T-helper 1 cell treated with Interleukin-12 subunit alpha and Interleukin-12 subunit beta and Interleukin-4 antibody, amounts not matched to agents 30 μg/mL and 1 μg/mL, for 36 hours (primary cell): ENCODE data around the gene TMEM11.

Experiments
- H3K27ac Mint-ChIP-seq: one replicate; pipeline ENCODE4 v1.8.0; 2021; ENCODE audit warnings: mild to moderate bottlenecking, mixed read lengths
- H3K27me3 Mint-ChIP-seq: one replicate; pipeline ENCODE4 v1.8.0; 2021; ENCODE audit warnings: low read depth, mixed read lengths
- H3K36me3 Mint-ChIP-seq: one replicate; pipeline ENCODE4 v1.8.0; 2021; ENCODE audit warnings: low read depth, mixed read lengths
- H3K4me1 Mint-ChIP-seq: one replicate; pipeline ENCODE4 v1.8.0; 2021; ENCODE audit warnings: low read depth, mixed read lengths
- H3K4me3 Mint-ChIP-seq: one replicate; pipeline ENCODE4 v1.8.0; 2021; ENCODE audit warnings: mild to moderate bottlenecking, moderate library complexity, mixed read lengths
- H3K9me3 Mint-ChIP-seq: one replicate; pipeline ENCODE4 v1.8.0; 2021; ENCODE audit warnings: mixed read lengths

The TMEM11 gene

DNA sequence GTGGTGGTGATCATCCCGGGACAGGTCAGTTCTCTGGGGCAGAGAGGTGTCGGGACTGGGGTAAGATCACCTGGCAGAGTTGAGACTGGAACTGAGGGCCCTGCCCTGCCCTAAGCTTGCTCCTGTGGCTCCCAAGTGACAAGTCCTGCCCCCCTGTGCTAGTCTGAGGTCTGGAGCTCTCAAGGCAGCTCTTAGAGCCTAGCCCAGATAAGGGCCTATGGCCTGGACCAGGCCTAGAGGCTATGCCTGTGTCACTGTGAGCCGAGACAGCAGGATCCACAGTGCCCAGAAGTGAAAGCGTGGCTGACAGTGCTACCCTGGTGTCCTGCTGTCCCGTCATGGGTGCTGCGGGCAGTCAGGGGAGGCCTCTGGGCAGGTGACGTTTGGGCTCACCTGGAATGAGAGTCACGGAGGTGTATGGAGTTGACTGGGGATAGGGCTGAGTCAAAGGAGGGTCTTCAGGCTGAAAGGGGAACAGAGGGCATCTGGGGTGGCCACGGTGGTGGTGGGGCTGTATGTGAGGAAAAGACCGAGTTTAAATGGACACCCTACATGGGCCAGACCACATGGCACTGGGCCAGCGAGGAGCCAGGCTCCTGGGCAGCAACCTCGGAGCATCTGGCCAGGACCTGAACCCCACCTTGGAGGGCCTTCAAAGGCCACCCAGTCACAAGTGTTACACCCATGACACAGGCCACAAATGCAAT lies 33.7 kb upstream of the TMEM11 start:
- Mint-ChIP-seq H3K4me1 (peaks cover 3% of the 10 kb centered on the region), H3K27me3 (peaks cover 16% of the 10 kb centered on the region), H3K4me3 (no peak overlapping the region), H3K9me3 (no peaks in the 10 kb centered on the region), H3K36me3 (no peaks in the 10 kb centered on the region), H3K27ac (no peak overlapping the region)

DNA sequence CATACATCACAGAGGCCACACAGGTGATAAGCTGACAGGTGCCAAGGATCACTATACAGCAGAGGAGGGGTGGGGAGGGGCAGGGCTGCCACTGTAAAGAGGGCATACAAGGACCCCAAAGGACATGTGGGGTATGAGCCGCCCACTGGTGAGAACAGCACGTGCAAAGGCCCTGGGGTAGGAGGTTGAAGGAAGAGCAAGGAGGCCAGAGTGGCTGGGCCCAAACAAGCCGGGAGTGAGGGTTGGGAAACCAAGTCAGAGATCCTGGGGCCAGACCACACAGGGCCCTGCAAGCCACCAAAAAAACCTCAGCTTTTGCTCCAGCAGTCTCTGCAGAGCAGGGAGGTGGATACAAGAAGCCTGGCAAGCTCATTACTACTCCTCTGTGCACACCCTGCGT lies 32.7 kb upstream of the TMEM11 start:
- H3K4me3 Mint-ChIP-seq: no peak overlapping the region
- H3K36me3 Mint-ChIP-seq: no peaks in the 10 kb centered on the region
- H3K27me3 Mint-ChIP-seq: peaks cover 8% of the 10 kb centered on the region
- no peak overlapping the region for H3K27ac Mint-ChIP-seq
- no peaks in the 10 kb centered on the region for H3K9me3 Mint-ChIP-seq
- peaks cover 3% of the 10 kb centered on the region for H3K4me1 Mint-ChIP-seq

DNA sequence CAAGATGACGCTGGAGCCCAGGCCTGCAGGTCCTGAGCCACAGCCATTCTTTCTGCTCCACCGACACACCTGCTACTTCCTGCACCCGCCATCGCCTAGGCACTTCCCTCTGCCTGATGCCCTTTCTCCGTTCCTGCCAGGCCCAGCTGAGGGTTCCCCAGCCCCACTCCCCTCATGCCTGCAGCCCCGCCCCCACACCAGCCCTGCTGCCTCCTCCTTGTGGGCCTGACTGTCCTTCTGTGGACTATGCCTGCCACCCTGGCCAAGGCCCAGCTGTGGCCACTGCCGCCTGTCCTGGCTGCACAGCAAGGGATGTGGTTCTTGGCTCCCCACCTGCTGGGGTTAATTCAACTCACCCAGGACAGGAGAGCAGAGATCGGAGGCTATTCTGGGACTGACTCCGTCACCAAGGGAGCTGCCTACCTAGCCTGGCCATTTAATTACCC lies 31.7 kb upstream of the TMEM11 start:
- H3K27ac Mint-ChIP-seq: no peak overlapping the region
- H3K4me3 Mint-ChIP-seq: no peak overlapping the region
- peaks cover 3% of the 10 kb centered on the region for H3K4me1 Mint-ChIP-seq
- no peaks in the 10 kb centered on the region for H3K9me3 Mint-ChIP-seq
- peaks cover 4% of the 10 kb centered on the region for H3K27me3 Mint-ChIP-seq
- H3K36me3 Mint-ChIP-seq: no peaks in the 10 kb centered on the region

DNA sequence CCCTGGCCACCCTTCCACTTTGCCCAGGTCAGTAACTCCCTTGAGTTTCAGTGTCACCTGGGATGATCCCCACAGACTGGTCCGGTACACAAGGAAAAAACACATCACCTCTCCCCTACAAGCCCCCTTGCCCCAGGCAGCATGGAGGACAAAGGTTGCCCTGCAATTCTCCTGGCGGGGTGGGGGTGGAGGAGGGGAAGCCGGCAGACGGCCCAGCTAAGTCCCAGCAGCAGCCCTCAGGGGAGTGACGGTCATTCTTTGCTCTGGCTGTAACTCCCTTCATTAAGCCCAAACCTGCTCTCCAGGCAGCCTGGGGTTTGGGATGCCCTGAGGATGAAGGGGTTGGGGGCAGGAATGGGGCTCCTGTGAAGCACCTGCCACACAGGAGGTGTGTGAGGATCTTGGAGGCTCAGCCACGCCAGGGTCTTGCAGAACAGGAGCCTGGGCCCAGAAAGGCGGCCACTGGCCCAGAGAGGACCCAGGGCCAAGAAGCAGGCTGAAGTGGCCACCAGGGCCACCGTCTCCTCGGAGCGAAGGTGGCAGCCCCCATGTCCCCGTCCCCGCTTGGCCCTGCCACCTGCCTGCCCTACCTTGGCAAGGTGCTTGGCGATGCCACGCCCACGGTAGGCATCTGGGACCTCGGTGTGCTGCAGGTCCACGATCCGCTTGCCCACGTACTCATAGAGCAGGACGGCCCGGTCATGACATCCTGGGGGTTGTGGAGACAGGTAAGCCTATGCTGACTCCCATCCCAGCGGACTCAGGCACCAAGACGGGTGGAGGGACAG lies 29.7 kb upstream of the TMEM11 start:
- no peak overlapping the region for H3K4me3 Mint-ChIP-seq
- H3K9me3 Mint-ChIP-seq: no peaks in the 10 kb centered on the region
- H3K27ac Mint-ChIP-seq: no peak overlapping the region
- H3K4me1 Mint-ChIP-seq: no peaks in the 10 kb centered on the region
- no peaks in the 10 kb centered on the region for H3K36me3 Mint-ChIP-seq
- no peaks in the 10 kb centered on the region for H3K27me3 Mint-ChIP-seq

DNA sequence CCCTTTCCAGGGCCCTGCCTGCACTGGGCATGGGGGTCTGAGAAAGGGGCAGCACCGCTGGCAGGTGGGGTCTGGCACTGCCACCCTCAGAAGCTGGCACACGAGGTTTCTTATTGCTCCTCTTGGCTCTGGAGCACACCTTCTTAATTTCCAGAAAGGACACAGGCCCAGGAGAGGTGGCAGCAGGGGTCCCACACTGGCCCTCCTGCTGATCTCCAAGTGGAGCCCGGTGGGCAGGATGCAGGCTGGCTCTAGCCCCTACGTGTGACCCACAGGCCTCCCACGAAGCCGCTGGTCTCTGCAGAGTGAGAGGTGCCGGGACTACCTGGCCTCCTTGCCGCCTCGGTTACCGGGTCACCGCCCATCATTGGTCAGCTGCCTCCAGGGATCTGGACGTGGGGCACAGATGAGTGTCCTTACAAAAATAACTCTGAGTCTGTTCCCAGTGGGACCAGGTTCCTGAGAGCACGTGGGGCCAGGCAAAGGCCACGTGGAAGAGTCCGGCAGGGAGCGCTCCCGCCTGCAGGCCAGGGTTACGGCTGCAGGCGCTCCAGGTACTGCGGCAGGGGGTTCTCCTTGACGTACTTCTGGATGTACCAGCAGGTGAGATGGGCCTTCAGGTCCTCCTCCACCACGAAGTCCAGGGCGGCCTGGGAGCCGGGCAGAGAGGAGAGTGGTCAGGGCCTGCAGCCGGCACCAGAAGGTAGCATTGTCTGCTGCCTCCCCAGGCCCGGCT lies 29.0 kb upstream of the TMEM11 start:
- H3K4me3 Mint-ChIP-seq: no peak overlapping the region
- no peaks in the 10 kb centered on the region for H3K4me1 Mint-ChIP-seq
- H3K27me3 Mint-ChIP-seq: no peaks in the 10 kb centered on the region
- no peak overlapping the region for H3K27ac Mint-ChIP-seq
- H3K9me3 Mint-ChIP-seq: no peaks in the 10 kb centered on the region
- no peaks in the 10 kb centered on the region for H3K36me3 Mint-ChIP-seq

DNA sequence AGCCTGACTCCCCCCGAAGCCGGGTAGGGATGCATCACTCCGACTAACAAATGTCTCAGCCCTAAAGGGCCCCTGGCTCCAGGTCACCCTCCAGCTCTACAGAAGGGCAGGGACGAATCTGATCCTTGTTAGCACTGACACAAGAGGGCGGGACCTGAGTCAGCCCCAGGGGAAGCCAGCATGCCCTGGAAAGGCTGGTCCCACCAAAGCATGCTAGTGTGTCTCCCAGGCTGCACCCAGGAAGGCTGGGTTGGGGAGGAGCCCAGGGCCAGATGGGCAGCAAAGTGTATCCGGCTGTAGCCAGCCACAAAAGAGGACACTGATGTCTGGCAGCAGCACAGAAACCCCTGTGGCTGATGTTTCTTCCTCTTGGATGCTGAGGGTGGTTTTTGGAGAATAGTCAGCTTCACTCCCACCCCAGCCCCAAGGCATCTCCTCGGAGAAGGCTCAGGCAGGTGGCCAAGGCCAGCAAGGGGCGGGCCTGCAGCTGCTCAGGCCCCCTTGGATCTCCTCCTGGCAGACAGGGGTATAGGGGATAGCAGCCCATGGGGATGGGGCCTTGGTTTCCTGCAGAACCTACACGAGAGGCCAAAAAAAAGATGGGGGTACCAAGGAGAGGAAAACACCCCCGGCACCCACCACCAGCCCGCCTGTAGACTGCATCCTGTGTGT lies 28.2 kb upstream of the TMEM11 start:
- Mint-ChIP-seq H3K27me3 (no peaks in the 10 kb centered on the region), H3K9me3 (no peaks in the 10 kb centered on the region), H3K36me3 (no peaks in the 10 kb centered on the region), H3K4me1 (no peaks in the 10 kb centered on the region), H3K27ac (no peak overlapping the region), H3K4me3 (no peak overlapping the region)

DNA sequence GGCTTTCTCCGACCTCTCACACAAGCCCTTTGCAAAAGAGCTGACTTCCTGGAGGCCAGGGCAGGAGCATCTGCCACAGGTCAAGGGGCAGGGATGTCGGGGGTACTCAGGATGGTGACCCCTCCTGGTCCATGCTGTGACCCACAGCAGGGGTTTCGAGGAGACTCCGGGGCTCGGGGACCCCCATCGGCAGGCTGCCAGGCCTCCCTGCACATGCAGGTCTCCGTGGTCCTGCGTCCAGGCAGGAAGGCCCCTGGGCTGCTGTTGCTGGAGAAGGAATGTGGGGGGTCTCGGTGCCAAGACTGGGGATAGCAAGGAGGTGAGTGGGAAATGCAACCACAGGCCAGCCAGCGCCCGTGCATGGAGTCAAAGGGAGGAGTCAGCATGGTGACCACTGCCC lies 27.6 kb upstream of the TMEM11 start:
- Mint-ChIP-seq H3K4me1 (no peaks in the 10 kb centered on the region), H3K4me3 (no peak overlapping the region), H3K36me3 (no peaks in the 10 kb centered on the region), H3K9me3 (no peaks in the 10 kb centered on the region), H3K27ac (no peak overlapping the region), H3K27me3 (no peaks in the 10 kb centered on the region)

DNA sequence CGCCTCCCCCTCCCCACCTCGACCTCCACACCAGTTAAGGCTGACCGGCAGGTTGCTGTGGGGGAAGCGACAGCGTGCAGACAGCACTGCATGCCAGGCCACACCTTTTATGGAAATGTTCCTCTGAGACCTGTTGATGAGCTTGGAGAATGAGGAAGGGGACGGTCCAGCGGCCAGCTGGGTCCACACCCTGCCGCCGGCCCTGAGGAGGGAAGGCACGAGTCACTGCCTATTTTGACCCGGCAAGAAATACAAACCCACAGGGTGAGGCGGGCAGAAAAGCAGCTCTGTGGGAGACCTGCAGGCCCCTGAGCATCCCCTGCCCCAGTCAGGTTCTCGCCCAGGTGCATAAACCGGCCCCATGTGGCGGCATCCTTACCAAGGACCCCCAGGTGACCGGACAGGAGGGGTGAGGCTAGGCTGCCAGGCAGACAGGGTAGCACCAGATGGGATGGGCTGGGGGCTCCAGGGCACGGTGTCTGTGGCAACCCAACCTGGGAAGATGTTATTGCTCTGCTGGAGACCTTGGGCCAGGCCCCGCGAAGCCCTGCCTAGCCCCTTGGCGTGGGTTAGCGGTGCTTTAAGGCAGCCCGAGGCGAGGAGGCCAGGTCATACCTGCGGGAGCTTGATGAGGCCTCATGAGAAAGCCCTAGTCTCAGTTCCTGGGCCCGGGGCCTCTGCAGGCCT lies 26.6 kb upstream of the TMEM11 start:
- Mint-ChIP-seq H3K27me3 (no peaks in the 10 kb centered on the region), H3K9me3 (no peaks in the 10 kb centered on the region), H3K4me3 (no peak overlapping the region), H3K36me3 (no peaks in the 10 kb centered on the region), H3K4me1 (no peaks in the 10 kb centered on the region), H3K27ac (no peak overlapping the region)

DNA sequence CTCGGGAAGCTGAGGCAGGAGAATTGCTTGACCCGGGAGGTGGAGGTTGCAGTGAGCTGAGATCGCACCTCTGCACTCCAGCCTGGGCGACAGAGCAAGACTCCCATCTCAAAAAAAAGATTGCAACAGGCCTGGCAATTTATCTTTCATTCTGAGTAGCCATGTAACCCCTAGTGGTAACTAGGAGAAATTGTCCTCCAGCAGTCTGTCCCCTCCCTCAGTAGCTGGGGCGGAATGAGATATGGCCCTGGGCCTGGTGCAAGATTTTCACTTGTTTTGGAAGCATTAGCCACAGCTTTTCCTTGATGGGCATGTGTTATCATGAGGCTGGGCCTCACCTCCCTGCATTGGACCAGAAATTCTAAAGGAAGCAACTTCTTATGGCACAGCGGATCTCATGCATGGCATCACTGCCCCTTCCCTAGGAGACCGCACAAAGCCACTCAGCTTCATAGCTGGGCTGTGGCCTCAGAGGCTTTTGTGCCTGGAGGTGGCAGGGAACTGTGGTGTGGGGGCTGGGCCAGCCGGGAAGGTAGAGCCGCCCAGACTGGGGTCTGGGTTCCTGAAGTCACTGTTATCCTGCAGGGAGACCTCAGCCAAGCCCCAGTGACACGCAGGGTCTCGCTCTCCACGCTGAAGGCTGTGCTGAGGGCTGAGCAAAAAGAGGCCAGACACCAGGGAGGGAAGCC lies 25.9 kb upstream of the TMEM11 start:
- H3K36me3 Mint-ChIP-seq: no peaks in the 10 kb centered on the region
- no peak overlapping the region for H3K4me3 Mint-ChIP-seq
- H3K9me3 Mint-ChIP-seq: no peaks in the 10 kb centered on the region
- H3K4me1 Mint-ChIP-seq: no peaks in the 10 kb centered on the region
- H3K27ac Mint-ChIP-seq: no peak overlapping the region
- H3K27me3 Mint-ChIP-seq: no peaks in the 10 kb centered on the region

DNA sequence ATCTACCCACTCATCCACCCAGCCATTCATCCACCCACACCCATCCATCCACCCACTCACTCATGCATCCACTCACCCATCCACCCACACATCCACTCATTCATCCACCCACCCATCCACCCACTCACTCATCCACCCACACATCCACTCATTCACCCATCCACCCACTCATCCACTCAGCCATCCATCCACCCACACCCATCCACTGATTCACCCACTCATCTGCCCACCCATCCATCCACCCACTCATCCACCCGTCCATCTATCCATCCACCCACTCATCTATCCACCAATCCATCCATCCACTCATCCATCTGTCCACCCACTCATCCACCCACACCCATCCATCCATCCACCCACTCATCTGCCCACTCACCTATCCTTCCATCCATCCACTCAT lies 22.0 kb upstream of the TMEM11 start:
- Mint-ChIP-seq H3K9me3 (peaks cover 6% of the 10 kb centered on the region), H3K4me3 (no peak overlapping the region), H3K36me3 (peaks cover 5% of the 10 kb centered on the region), H3K4me1 (no peaks in the 10 kb centered on the region), H3K27ac (peak overlapping the region; percentile 26), H3K27me3 (no peaks in the 10 kb centered on the region)

DNA sequence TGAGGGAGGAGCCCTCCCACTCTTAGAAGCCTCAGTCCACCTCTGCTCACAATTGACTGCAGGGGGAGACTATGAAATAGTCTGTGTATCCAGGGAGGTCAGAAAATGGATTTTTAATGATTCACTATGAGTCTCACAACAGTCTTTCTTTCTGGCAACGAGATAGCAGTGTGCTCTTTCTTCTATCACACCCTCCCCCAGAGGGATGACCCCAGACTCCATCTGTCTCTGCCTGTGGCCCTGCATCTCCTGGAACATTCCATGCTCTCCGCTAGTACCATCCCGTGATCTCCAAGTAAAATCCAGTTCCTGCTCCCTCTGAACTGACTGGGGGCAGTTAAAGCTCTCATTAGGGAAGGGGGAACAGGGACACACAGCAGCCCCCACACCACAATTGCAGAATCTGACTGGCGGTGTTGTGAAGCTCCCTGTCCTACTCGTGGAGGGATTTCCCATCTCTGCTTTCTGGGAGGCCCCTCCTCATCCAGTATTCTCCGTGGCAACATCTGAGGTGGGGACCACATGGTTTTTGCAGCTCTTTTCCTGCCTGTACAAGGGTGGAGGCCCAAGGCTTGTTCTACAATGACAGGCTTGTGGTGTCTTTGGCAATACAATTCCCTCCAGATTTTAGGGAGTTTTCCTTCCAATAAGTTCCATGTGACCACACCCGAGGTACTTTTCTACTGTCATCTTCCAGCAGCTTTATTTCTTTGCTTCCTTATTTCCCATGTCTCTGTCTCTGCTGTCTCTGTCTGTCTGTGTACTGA lies 19.8 kb upstream of the TMEM11 start:
- H3K4me1 Mint-ChIP-seq: no peaks in the 10 kb centered on the region
- no peak overlapping the region for H3K4me3 Mint-ChIP-seq
- H3K36me3 Mint-ChIP-seq: peaks cover 5% of the 10 kb centered on the region
- no peak overlapping the region for H3K27ac Mint-ChIP-seq
- peaks cover 6% of the 10 kb centered on the region for H3K9me3 Mint-ChIP-seq
- no peaks in the 10 kb centered on the region for H3K27me3 Mint-ChIP-seq

DNA sequence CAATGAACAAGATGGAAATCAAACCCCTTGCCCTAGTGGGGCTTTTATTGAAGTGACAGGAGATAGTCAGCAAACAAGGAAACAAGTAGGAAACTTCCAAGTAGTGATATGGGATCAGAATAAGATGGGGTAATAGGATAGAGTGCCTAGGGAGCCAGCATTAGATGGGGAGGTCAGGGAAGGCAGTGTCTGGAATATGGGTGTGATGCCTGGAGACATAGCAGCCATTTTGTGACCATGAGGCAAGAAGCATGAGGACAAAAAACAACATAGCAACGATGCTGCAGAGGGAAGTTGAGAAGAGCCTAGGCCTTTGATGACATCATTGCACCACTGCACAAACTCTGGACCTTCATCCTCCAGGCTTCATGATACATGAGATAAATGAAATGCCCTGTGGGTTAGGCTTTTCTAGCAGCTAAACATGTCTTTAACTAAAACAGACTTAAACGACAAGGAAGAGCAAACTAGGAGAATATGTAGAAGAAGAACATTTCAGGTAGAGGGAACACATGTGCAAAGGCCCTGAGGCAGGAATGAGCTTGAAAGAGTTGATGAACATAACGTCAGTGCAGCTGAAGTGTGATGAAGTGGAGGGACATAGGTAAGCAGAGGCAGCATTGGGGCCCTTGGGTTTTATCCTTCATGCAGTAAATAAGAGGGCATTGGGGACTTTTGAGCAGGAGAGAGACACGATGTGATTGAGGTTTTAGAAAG lies 18.2 kb upstream of the TMEM11 start:
- peaks cover 6% of the 10 kb centered on the region for H3K9me3 Mint-ChIP-seq
- H3K36me3 Mint-ChIP-seq: peaks cover 5% of the 10 kb centered on the region
- no peak overlapping the region for H3K27ac Mint-ChIP-seq

More for the DNA sequence above, 18.2 kb upstream of the TMEM11 start:
- H3K4me1 Mint-ChIP-seq: no peaks in the 10 kb centered on the region
- H3K27me3 Mint-ChIP-seq: no peaks in the 10 kb centered on the region
- no peak overlapping the region for H3K4me3 Mint-ChIP-seq
